ENCODE results near the gene CEP78. TPM values are rescaled to one million over a fixed set of nuclear protein-coding genes. Genes with fewer than 3 reads are reported as not detected.
A peak's percentile ranks its signal among the peaks of the same experiment; 100 is the strongest.

Gene CEP78
- total RNA-seq, 4 donors from 2014 or later, result 5.9 to 10.7 (median 7.7) TPM

GRCh38 chr9:78321505-78321904 is 85.6 kb downstream of the CEP78 start:
- intact Hi-C loops (cut with DNase I; ENCODE audit: low total_unique reads), result no loop called here
- TF ChIP-seq POLR2A (IDR thresholded peaks at IDR 0.05), result no peak
- TF ChIP-seq, protein P1, sequence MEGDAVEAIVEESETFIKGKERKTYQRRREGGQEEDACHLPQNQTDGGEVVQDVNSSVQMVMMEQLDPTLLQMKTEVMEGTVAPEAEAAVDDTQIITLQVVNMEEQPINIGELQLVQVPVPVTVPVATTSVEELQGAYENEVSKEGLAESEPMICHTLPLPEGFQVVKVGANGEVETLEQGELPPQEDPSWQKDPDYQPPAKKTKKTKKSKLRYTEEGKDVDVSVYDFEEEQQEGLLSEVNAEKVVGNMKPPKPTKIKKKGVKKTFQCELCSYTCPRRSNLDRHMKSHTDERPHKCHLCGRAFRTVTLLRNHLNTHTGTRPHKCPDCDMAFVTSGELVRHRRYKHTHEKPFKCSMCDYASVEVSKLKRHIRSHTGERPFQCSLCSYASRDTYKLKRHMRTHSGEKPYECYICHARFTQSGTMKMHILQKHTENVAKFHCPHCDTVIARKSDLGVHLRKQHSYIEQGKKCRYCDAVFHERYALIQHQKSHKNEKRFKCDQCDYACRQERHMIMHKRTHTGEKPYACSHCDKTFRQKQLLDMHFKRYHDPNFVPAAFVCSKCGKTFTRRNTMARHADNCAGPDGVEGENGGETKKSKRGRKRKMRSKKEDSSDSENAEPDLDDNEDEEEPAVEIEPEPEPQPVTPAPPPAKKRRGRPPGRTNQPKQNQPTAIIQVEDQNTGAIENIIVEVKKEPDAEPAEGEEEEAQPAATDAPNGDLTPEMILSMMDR (IDR thresholded peaks at IDR 0.05), result no peak
- H3K4me3 ChIP-seq (ENCODE audit: low read depth, poor library complexity, severe bottlenecking), result no peak overlapping the region
- 93 to 94% methylated on average over 7 of the region's 7 CpGs for WGBS, 2 donors
- peak in 1 of 2 donors; percentile 37 for DNase-seq (ENCODE audit: low spot score in 2 of 2)

DNA sequence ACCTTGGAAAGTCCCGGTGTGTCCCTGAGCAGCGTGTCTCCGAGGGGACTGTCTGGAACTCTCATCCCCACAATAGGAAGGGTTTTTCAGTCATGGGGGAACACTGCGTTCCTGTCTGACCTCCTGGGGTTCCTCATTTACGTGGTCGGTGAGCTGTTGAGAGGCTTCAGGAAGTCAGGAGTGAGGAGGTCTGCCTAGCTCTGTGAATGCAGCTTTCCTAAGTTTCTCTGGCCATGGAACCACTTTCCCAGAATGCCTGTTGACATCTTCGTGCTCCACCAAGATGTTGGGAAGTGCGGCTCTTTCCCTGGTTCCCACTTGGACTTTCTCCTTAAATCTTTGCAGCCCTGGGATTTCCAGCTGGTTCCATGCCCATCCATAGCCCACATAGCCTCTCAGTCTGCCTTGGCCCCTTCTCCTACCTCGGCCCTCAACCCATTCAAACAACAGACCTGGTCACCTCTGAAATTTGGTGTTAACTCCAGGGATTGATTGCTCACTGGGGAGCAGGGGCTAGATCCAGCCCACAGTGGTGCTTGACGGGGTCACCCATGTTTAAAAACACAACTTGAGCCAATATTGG is 88.3 kb downstream of the CEP78 start:
- intact Hi-C loops (cut with DNase I; ENCODE audit: low total_unique reads), result no loop called here
- WGBS, 2 donors, result 88 to 95% methylated on average over 10 of the region's 10 CpGs
- no peak overlapping the region for H3K4me3 ChIP-seq (ENCODE audit: low read depth, poor library complexity, severe bottlenecking)
- peak in 1 of 2 donors; percentile 59 for DNase-seq (ENCODE audit: low spot score in 2 of 2)
- TF ChIP-seq, protein P1 (IDR thresholded peaks at IDR 0.05), result no peak
- TF ChIP-seq POLR2A (IDR thresholded peaks at IDR 0.05), result no peak

DNA sequence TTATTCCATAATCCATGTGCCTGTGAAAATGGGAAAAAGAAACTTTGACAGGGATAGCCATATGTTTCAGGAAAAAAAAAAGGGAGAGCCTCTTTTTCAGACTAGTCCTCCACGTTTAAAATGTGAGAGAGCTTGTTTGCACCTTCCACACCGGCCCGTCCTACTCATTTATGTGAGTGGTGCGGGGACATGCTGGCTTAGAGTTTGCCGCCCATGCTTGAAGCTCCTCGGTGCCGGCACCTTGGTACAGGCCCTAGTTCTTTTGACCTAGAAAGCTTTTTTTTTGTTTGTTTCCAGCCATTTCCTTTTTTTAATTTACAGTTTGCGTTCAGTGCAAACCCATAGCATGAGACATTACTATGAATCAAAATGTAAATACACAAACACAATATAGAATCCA is 88.8 kb downstream of the CEP78 start:
- intact Hi-C loops (cut with DNase I; ENCODE audit: low total_unique reads), result no loop called here
- H3K4me3 ChIP-seq (ENCODE audit: low read depth, poor library complexity, severe bottlenecking), result no peak overlapping the region
- 85 to 86% methylated on average over 8 of the region's 8 CpGs for WGBS, 2 donors
- TF ChIP-seq POLR2A (IDR thresholded peaks at IDR 0.05), result no peak
- TF ChIP-seq, protein P1 (IDR thresholded peaks at IDR 0.05), result no peak
- peak in 1 of 2 donors; percentile 76 for DNase-seq (ENCODE audit: low spot score in 2 of 2)

DNA sequence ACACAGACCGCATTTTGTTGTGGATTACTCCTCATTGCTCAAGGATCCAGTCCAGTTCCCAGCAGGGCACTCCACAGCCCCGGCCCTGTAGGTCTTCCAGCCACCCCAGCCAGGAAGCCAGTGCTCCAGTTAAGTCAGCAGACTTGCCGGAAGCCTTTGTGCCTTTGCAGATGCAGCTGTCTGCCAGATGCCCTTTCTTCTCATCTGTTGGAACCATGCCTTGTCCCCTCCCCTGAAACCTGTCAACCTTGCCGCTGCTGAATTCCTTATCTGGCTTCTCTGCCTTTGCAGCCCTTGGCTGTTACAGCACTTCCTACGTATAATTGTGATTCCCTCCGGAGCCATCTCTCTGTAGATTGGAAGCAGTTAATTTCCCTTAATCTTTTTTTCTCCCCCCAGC is 89.5 kb downstream of the CEP78 start:
- no peak overlapping the region for H3K4me3 ChIP-seq (ENCODE audit: low read depth, poor library complexity, severe bottlenecking)
- intact Hi-C loops (cut with DNase I; ENCODE audit: low total_unique reads), result no loop called here
- WGBS, 2 donors, result 13 to 18% methylated on average over 6 of the region's 6 CpGs
- TF ChIP-seq, protein P1 (IDR thresholded peaks at IDR 0.05), result no peak
- TF ChIP-seq POLR2A (IDR thresholded peaks at IDR 0.05), result no peak
- DNase-seq (ENCODE audit: low spot score in 2 of 2), result peak in 1 of 2 donors; percentile 81

DNA sequence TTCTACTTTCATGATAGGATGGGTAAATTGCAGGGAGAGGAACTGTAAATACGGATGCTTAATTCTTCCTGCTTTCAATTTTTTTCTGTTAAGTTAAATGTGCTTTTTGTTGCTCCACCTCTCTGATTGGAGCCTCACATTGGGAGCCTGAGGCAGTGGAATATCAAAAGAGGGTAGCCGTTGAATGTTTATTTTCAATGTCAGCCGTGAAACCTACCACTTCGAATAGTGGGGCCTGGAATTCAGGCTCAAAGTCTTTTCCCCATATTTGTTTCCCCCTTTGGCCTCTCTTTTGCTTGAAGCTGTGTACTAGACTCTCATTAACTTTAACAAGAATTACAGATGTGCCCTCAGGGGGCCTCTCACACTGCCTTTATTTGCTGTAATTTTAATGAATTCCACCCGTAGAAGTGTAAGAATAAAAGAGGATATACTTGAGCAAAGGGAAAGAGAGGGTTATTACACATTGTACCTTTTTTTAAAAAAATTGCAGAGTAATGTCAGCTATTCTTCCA is 90.0 kb downstream of the CEP78 start:
- 47 to 56% methylated on average over 5 of the region's 5 CpGs for WGBS, 2 donors
- TF ChIP-seq, protein P1 (IDR thresholded peaks at IDR 0.05), result no peak
- no peak for TF ChIP-seq POLR2A (IDR thresholded peaks at IDR 0.05)
- intact Hi-C loops (cut with DNase I; ENCODE audit: low total_unique reads), result no loop called here
- DNase-seq (ENCODE audit: low spot score in 2 of 2), result no peak
- H3K4me3 ChIP-seq (ENCODE audit: low read depth, poor library complexity, severe bottlenecking), result no peak overlapping the region

GRCh38 chr9:78326564-78326963 is 90.7 kb downstream of the CEP78 start:
- H3K4me3 ChIP-seq (ENCODE audit: low read depth, poor library complexity, severe bottlenecking), result no peak overlapping the region
- 87% methylated on average over 2 of the region's 2 CpGs for WGBS, 2 donors
- TF ChIP-seq POLR2A (IDR thresholded peaks at IDR 0.05), result no peak
- TF ChIP-seq, protein P1 (IDR thresholded peaks at IDR 0.05), result no peak
- intact Hi-C loops (cut with DNase I; ENCODE audit: low total_unique reads), result no loop called here
- peak in 1 of 2 donors; percentile 28 for DNase-seq (ENCODE audit: low spot score in 2 of 2)
